Hepatocyte (in vitro differentiated cells): ENCODE measurements around the gene SERPINA5.

ENCODE experiments used
- EZH2 ChIP-seq: fragments of 200-600 bp; sonication (generic); IDR thresholded peaks from 2 replicates; pipeline ENCODE4 v1.6.1; 2016; ENCODE audit warnings: antibody characterized with exemption, mild to moderate bottlenecking, borderline replicate concordance
- EZH2phosphoT487 ChIP-seq: fragments of 200-600 bp; sonication (generic); IDR thresholded peaks from one replicate; pipeline ENCODE4 v1.6.1; 2018; ENCODE audit warnings: antibody characterized with exemption, mild to moderate bottlenecking, low read depth, moderate library complexity; ENCODE audit not compliant: unreplicated experiment, severe bottlenecking
- TF ChIP-seq, protein P1 (sequence below): fragments of 200-600 bp; sonication (generic); IDR thresholded peaks from 2 replicates; pipeline ENCODE4 v1.5.1; 2016; ENCODE audit warnings: antibody characterized with exemption, mild to moderate bottlenecking; ENCODE audit not compliant: poor library complexity

DNA sequence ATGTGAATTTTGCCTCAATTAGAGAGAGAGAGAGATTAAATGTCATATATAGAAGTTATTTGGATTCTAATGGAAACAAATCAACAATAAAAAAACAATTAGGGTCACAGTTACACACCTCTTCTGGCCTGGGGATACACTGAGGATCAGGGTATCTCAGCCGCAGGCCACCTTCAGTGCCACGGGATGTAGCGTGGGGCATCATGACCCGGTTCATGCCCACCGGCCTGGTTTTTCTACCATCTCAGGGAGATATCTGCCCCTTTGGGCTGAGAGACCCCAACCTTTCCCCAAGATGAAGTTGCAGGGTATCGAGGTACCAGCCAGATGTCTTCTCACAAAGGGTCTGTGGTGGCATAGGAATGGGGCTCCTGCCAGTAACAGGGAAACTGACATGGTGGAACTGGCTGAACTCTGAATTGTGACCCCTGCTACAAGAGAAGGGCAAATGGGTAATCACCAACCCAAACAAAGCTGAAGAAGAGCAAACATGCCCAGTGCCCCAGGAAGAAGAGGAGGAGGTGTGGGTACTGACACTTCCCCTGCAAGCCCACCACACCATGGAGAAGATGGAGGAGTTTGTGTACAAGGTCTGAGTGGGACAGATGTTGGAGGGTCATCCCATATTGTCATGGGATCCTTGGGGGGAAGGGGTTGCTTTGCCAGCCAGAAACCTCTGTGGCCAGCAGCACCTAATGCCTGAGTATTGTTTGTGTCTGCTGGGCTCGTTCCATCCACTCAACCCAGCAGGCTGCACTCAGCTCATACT, 50.5 kb downstream of the SERPINA5 start:
- TF ChIP-seq, protein P1, sequence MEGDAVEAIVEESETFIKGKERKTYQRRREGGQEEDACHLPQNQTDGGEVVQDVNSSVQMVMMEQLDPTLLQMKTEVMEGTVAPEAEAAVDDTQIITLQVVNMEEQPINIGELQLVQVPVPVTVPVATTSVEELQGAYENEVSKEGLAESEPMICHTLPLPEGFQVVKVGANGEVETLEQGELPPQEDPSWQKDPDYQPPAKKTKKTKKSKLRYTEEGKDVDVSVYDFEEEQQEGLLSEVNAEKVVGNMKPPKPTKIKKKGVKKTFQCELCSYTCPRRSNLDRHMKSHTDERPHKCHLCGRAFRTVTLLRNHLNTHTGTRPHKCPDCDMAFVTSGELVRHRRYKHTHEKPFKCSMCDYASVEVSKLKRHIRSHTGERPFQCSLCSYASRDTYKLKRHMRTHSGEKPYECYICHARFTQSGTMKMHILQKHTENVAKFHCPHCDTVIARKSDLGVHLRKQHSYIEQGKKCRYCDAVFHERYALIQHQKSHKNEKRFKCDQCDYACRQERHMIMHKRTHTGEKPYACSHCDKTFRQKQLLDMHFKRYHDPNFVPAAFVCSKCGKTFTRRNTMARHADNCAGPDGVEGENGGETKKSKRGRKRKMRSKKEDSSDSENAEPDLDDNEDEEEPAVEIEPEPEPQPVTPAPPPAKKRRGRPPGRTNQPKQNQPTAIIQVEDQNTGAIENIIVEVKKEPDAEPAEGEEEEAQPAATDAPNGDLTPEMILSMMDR, result no peak
- no peak for TF ChIP-seq EZH2
- TF ChIP-seq EZH2phosphoT487, result no peak
